ENCODE measurements around the gene CAMK1D.
"Not testable (repeated sequence)": the region's sequence is repeated elsewhere in the genome, so short reads cannot be mapped to it uniquely, and the experiment has no call there.

Gene CAMK1D

GRCh38 chr10:12348870-12349628, at the start of gene CAMK1D:
CAMK1D (plus strand) TSS chr10:12349547.
- peak within 1 kb of the TSS; percentile 93 for H3K4me3 Mint-ChIP-seq
- no peaks in the 10 kb centered on the region for H3K9me3 Mint-ChIP-seq
- H3K4me1 Mint-ChIP-seq (ENCODE audit: low read depth) = peaks cover 51% of the 10 kb centered on the region
- peaks cover 3% of the 10 kb centered on the region for H3K36me3 Mint-ChIP-seq (ENCODE audit: low read depth)
- H3K27ac Mint-ChIP-seq = peak within 1 kb of the TSS; percentile 90
- no peaks in the 10 kb centered on the region for H3K27me3 Mint-ChIP-seq

- not testable (repeated sequence) for H3K36me3 Mint-ChIP-seq (ENCODE audit: low read depth); H3K4me1 Mint-ChIP-seq (ENCODE audit: low read depth); H3K27me3 Mint-ChIP-seq; H3K4me3 Mint-ChIP-seq; H3K9me3 Mint-ChIP-seq; H3K27ac Mint-ChIP-seq
These were observed 48.3 kb upstream of the CAMK1D start for GRCh38 chr10:12301036-12301435.

GRCh38 chr10:12308057-12308456, 41.3 kb upstream of the CAMK1D start:
- Mint-ChIP-seq H3K4me1 (ENCODE audit: low read depth) (peaks cover 18% of the 10 kb centered on the region), H3K4me3 (no peak overlapping the region), H3K27ac (no peak overlapping the region), H3K9me3 (no peaks in the 10 kb centered on the region), H3K27me3 (no peaks in the 10 kb centered on the region), H3K36me3 (ENCODE audit: low read depth) (no peaks in the 10 kb centered on the region)

- no peaks in the 10 kb centered on the region for H3K9me3 Mint-ChIP-seq
These were observed 40.5 kb upstream of the CAMK1D start for GRCh38 chr10:12308736-12309375.

GRCh38 chr10:12309783-12310182, 39.6 kb upstream of the CAMK1D start:
- not testable (repeated sequence) for H3K27ac Mint-ChIP-seq; H3K27me3 Mint-ChIP-seq; H3K4me3 Mint-ChIP-seq; H3K9me3 Mint-ChIP-seq; H3K36me3 Mint-ChIP-seq (ENCODE audit: low read depth)
- H3K4me1 Mint-ChIP-seq (ENCODE audit: low read depth) = peaks cover 18% of the 10 kb centered on the region

More at GRCh38 chr10:12308736-12309375, 40.5 kb upstream of the CAMK1D start:
- no peak overlapping the region for H3K27ac Mint-ChIP-seq
- H3K4me1 Mint-ChIP-seq (ENCODE audit: low read depth) = peaks cover 18% of the 10 kb centered on the region
- no peaks in the 10 kb centered on the region for H3K36me3 Mint-ChIP-seq (ENCODE audit: low read depth)
- no peaks in the 10 kb centered on the region for H3K27me3 Mint-ChIP-seq
- H3K4me3 Mint-ChIP-seq = no peak overlapping the region

GRCh38 chr10:12314836-12315235, 34.5 kb upstream of the CAMK1D start:
- peaks cover under 1% of the 10 kb centered on the region for H3K4me1 Mint-ChIP-seq (ENCODE audit: low read depth)
- H3K4me3 Mint-ChIP-seq = no peak overlapping the region
- no peak overlapping the region for H3K27ac Mint-ChIP-seq
- H3K9me3 Mint-ChIP-seq = no peaks in the 10 kb centered on the region
- H3K27me3 Mint-ChIP-seq = no peaks in the 10 kb centered on the region
- H3K36me3 Mint-ChIP-seq (ENCODE audit: low read depth) = no peaks in the 10 kb centered on the region

GRCh38 chr10:12319076-12319475, 30.3 kb upstream of the CAMK1D start:
- no peak overlapping the region for H3K4me3 Mint-ChIP-seq
- no peaks in the 10 kb centered on the region for H3K36me3 Mint-ChIP-seq (ENCODE audit: low read depth)
- H3K27ac Mint-ChIP-seq = no peak overlapping the region
- no peaks in the 10 kb centered on the region for H3K4me1 Mint-ChIP-seq (ENCODE audit: low read depth)
- no peaks in the 10 kb centered on the region for H3K9me3 Mint-ChIP-seq
- H3K27me3 Mint-ChIP-seq = no peaks in the 10 kb centered on the region

- Mint-ChIP-seq H3K36me3 (ENCODE audit: low read depth) (no peaks in the 10 kb centered on the region), H3K4me1 (ENCODE audit: low read depth) (no peaks in the 10 kb centered on the region), H3K27me3 (no peaks in the 10 kb centered on the region), H3K4me3 (no peak overlapping the region), H3K27ac (no peak overlapping the region), H3K9me3 (no peaks in the 10 kb centered on the region)
These were observed 28.5 kb upstream of the CAMK1D start for GRCh38 chr10:12320892-12321291.

- no peaks in the 10 kb centered on the region for H3K9me3 Mint-ChIP-seq
- no peaks in the 10 kb centered on the region for H3K27me3 Mint-ChIP-seq
- peaks cover 3% of the 10 kb centered on the region for H3K4me1 Mint-ChIP-seq (ENCODE audit: low read depth)
- H3K4me3 Mint-ChIP-seq = no peak overlapping the region
- no peak overlapping the region for H3K27ac Mint-ChIP-seq
- no peaks in the 10 kb centered on the region for H3K36me3 Mint-ChIP-seq (ENCODE audit: low read depth)
These were observed 27.7 kb upstream of the CAMK1D start for GRCh38 chr10:12321641-12322040.

GRCh38 chr10:12322583-12323131, 26.7 kb upstream of the CAMK1D start:
- Mint-ChIP-seq H3K4me1 (ENCODE audit: low read depth) (peaks cover 3% of the 10 kb centered on the region), H3K27ac (no peak overlapping the region), H3K27me3 (no peaks in the 10 kb centered on the region), H3K4me3 (no peak overlapping the region), H3K9me3 (no peaks in the 10 kb centered on the region), H3K36me3 (ENCODE audit: low read depth) (no peaks in the 10 kb centered on the region)

- H3K9me3 Mint-ChIP-seq = no peaks in the 10 kb centered on the region
- peaks cover 3% of the 10 kb centered on the region for H3K4me1 Mint-ChIP-seq (ENCODE audit: low read depth)
- H3K27me3 Mint-ChIP-seq = no peaks in the 10 kb centered on the region
- H3K4me3 Mint-ChIP-seq = no peak overlapping the region
- H3K36me3 Mint-ChIP-seq (ENCODE audit: low read depth) = no peaks in the 10 kb centered on the region
- H3K27ac Mint-ChIP-seq = no peak overlapping the region
These were observed 24.8 kb upstream of the CAMK1D start for GRCh38 chr10:12324530-12324929.

- no peak overlapping the region for H3K27ac Mint-ChIP-seq
These were observed 22.3 kb upstream of the CAMK1D start for GRCh38 chr10:12327074-12327473.

GRCh38 chr10:12327476-12327875, 21.9 kb upstream of the CAMK1D start:
- H3K4me1 Mint-ChIP-seq (ENCODE audit: low read depth) = peaks cover 3% of the 10 kb centered on the region
- H3K27me3 Mint-ChIP-seq = no peaks in the 10 kb centered on the region
- no peak overlapping the region for H3K4me3 Mint-ChIP-seq
- no peaks in the 10 kb centered on the region for H3K36me3 Mint-ChIP-seq (ENCODE audit: low read depth)
- no peaks in the 10 kb centered on the region for H3K9me3 Mint-ChIP-seq
- H3K27ac Mint-ChIP-seq = no peak overlapping the region

More at GRCh38 chr10:12327074-12327473, 22.3 kb upstream of the CAMK1D start:
- Mint-ChIP-seq H3K9me3 (no peaks in the 10 kb centered on the region), H3K27me3 (no peaks in the 10 kb centered on the region), H3K36me3 (ENCODE audit: low read depth) (no peaks in the 10 kb centered on the region), H3K4me3 (no peak overlapping the region), H3K4me1 (ENCODE audit: low read depth) (peaks cover 3% of the 10 kb centered on the region)

GRCh38 chr10:12328312-12328711, 21.0 kb upstream of the CAMK1D start:
- not testable (repeated sequence) for H3K9me3 Mint-ChIP-seq; H3K4me3 Mint-ChIP-seq; H3K27me3 Mint-ChIP-seq; H3K27ac Mint-ChIP-seq; H3K36me3 Mint-ChIP-seq (ENCODE audit: low read depth)
- H3K4me1 Mint-ChIP-seq (ENCODE audit: low read depth) = peaks cover 12% of the 10 kb centered on the region

GRCh38 chr10:12332572-12333379, 16.6 kb upstream of the CAMK1D start:
- peak overlapping the region; percentile 32 for H3K4me3 Mint-ChIP-seq
- H3K27ac Mint-ChIP-seq = peak overlapping the region; percentile 72
- peaks cover 19% of the 10 kb centered on the region for H3K4me1 Mint-ChIP-seq (ENCODE audit: low read depth)
- H3K36me3 Mint-ChIP-seq (ENCODE audit: low read depth) = no peaks in the 10 kb centered on the region
- no peaks in the 10 kb centered on the region for H3K27me3 Mint-ChIP-seq
- no peaks in the 10 kb centered on the region for H3K9me3 Mint-ChIP-seq

All from stimulated activated naive CD8-positive, alpha-beta T cell treated with anti-CD3 and anti-CD28 coated beads, Interleukin-15, Interleukin-2, amounts not matched to agents 100 ng/mL and 50 ng/mL, for 24 hours (primary cell).